HFF-Myc (cell line): ENCODE data around the gene MSMP.

Experiments used
- DNase-seq: peaks from one replicate; pipeline ENCODE4 v3.0.0-alpha.2; 2011; ENCODE audit warnings: low read depth; ENCODE audit errors: extremely low read depth
- H3K4me3 ChIP-seq: replicated peaks from 2 replicates; pipeline ENCODE4 v1.5.1; 2011; ENCODE audit warnings: low read depth, mild to moderate bottlenecking, control low read depth, low read length
- TF ChIP-seq, protein P1 (sequence below): IDR thresholded peaks from 2 replicates; pipeline ENCODE4 v1.5.1; 2012; ENCODE audit warnings: mild to moderate bottlenecking, low read depth, low read length, control low read depth; ENCODE audit errors: missing control alignments

MSMP gene

GRCh38 chr9:35760651-35761050 lies 6.6 kb upstream of the MSMP start:
- DNase-seq = no peak

DNA sequence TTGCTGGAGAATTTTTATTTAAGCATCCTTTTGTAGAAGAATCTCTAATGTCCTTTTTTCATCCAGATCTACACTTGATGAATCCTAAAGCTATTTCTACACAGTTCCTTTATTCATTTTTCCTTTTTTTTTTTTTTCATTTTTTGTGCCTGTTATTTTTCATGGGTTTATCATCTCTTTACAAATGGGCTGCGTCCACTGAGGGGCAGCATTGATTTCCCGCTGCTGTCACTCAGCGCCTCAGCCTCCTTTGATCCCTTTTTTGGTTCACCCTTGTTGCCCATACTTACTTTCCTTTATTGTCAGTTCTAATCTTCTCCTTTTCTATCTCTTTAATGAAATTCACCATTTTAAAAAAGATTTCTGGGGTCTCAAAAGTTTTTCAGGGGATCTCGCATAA lies 5.7 kb upstream of the MSMP start:
- DNase-seq = no peak
- TF ChIP-seq, protein P1, sequence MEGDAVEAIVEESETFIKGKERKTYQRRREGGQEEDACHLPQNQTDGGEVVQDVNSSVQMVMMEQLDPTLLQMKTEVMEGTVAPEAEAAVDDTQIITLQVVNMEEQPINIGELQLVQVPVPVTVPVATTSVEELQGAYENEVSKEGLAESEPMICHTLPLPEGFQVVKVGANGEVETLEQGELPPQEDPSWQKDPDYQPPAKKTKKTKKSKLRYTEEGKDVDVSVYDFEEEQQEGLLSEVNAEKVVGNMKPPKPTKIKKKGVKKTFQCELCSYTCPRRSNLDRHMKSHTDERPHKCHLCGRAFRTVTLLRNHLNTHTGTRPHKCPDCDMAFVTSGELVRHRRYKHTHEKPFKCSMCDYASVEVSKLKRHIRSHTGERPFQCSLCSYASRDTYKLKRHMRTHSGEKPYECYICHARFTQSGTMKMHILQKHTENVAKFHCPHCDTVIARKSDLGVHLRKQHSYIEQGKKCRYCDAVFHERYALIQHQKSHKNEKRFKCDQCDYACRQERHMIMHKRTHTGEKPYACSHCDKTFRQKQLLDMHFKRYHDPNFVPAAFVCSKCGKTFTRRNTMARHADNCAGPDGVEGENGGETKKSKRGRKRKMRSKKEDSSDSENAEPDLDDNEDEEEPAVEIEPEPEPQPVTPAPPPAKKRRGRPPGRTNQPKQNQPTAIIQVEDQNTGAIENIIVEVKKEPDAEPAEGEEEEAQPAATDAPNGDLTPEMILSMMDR = no peak

More at GRCh38 chr9:35760651-35761050, 6.6 kb upstream of the MSMP start:
- H3K4me3 ChIP-seq = no peak overlapping the region
- TF ChIP-seq, protein P1 = no peak

GRCh38 chr9:35758475-35759050 lies 4.5 kb upstream of the MSMP start:
- TF ChIP-seq, protein P1 = no peak
- no peak overlapping the region for H3K4me3 ChIP-seq
- no peak for DNase-seq

More for the DNA sequence above, 5.7 kb upstream of the MSMP start:
- H3K4me3 ChIP-seq = no peak overlapping the region

- TF ChIP-seq, protein P1 = no peak
- DNase-seq = no peak
- H3K4me3 ChIP-seq = no peak overlapping the region
Observed at GRCh38 chr9:35757892-35758275, 3.8 kb upstream of the MSMP start.

GRCh38 chr9:35757226-35757891 lies 3.3 kb upstream of the MSMP start:
- TF ChIP-seq, protein P1 = no peak
- H3K4me3 ChIP-seq = peak overlapping the region; percentile 50
- no peak for DNase-seq

DNA sequence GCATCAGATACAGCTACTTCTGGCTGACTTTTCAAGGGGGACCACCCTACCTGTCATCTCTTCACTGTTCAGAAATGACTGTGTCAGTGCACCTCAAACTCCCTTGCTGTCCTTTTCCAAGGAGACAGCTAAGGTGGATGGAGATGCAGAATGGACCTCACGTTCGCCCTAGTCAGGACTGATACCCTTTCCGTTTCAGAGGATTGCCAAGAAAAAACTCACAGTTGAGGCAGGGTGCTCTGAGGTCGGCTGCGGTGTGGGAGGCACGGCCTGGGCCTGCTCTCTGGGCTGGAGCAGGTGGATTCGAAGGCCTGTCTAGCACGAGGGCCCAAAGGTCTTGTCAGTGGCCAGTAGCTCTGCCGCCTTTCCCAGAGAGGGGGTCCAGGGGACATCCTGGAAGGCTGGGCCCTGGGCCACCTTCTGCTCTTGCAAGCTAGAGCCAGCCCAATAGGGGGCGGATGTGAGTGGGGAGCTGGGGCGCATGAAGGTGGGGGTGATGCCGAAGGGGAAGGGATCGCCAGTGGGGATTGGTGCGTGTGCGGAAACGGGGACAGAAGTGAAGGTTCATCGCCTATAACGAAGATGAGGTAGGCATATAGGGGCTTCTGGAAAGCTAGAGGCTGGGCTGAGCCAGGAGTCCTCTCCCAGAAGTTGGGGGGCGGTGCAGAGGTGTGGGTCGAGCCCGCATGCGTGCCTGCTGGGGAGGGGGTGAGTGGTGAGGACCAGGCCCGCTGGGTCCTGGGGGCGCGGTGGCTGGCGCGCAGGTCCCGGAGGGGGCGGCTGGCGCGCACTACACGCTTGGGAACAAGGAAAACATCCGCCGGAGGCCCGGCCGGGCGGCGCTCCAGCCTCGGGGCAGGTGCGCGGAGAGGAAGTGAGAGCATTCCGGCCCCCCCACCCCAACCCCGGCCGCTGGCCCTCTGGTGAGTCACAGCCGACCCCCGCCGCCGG lies 2.5 kb upstream of the MSMP start:
- TF ChIP-seq, protein P1 = peak; percentile 68
- DNase-seq = no peak
- H3K4me3 ChIP-seq = peak overlapping the region; percentile 50
